ENCODE results near the gene STPG4.
A peak's percentile ranks its signal among the peaks of the same experiment; 100 is the strongest.
"Not testable (repeated sequence)": the region's sequence is repeated elsewhere in the genome, so short reads cannot be mapped to it uniquely, and the experiment has no call there.

Gene STPG4

GRCh38 chr2:47189635-47190034 is 34.5 kb upstream of the STPG4 start:
- DNase-seq (ENCODE audit: insufficient read length) = no peak
- TF ChIP-seq TAF1 (IDR thresholded peaks at IDR 0.05; ENCODE audit: borderline replicate concordance, low read depth, low read length) (no peak), POLR2AphosphoS5 (IDR thresholded peaks at IDR 0.05; ENCODE audit: low read depth, low read length) (no peak), POLR2A (IDR thresholded peaks at IDR 0.05; ENCODE audit: low read depth, low read length) (no peak)
- no peak for FAIRE-seq

GRCh38 chr2:47187069-47187468 is 32.0 kb upstream of the STPG4 start:
- TF ChIP-seq POLR2AphosphoS5 (IDR thresholded peaks at IDR 0.05; ENCODE audit: low read depth, low read length) (no peak), TAF1 (IDR thresholded peaks at IDR 0.05; ENCODE audit: borderline replicate concordance, low read depth, low read length) (no peak), POLR2A (IDR thresholded peaks at IDR 0.05; ENCODE audit: low read depth, low read length) (no peak)
- DNase-seq (ENCODE audit: insufficient read length) (no peak), FAIRE-seq (no peak)

GRCh38 chr2:47186351-47186750 is 31.2 kb upstream of the STPG4 start:
- FAIRE-seq = no peak
- no peak for DNase-seq (ENCODE audit: insufficient read length)
- TF ChIP-seq POLR2AphosphoS5 (IDR thresholded peaks at IDR 0.05; ENCODE audit: low read depth, low read length) (no peak), TAF1 (IDR thresholded peaks at IDR 0.05; ENCODE audit: borderline replicate concordance, low read depth, low read length) (no peak), POLR2A (IDR thresholded peaks at IDR 0.05; ENCODE audit: low read depth, low read length) (no peak)

- DNase-seq (ENCODE audit: insufficient read length); FAIRE-seq: not testable (repeated sequence)
Measured at GRCh38 chr2:47185098-47185497, 30.0 kb upstream of the STPG4 start.

- no peak for TF ChIP-seq TAF1 (IDR thresholded peaks at IDR 0.05; ENCODE audit: borderline replicate concordance, low read depth, low read length)
- TF ChIP-seq POLR2A (IDR thresholded peaks at IDR 0.05; ENCODE audit: low read depth, low read length) = no peak
- no peak for TF ChIP-seq POLR2AphosphoS5 (IDR thresholded peaks at IDR 0.05; ENCODE audit: low read depth, low read length)
- DNase-seq (ENCODE audit: insufficient read length) (no peak), FAIRE-seq (no peak)
Measured at GRCh38 chr2:47181176-47181575, 26.1 kb upstream of the STPG4 start.

- FAIRE-seq (no peak), DNase-seq (ENCODE audit: insufficient read length) (no peak)
- TF ChIP-seq POLR2AphosphoS5 (IDR thresholded peaks at IDR 0.05; ENCODE audit: low read depth, low read length) (no peak), POLR2A (IDR thresholded peaks at IDR 0.05; ENCODE audit: low read depth, low read length) (no peak), TAF1 (IDR thresholded peaks at IDR 0.05; ENCODE audit: borderline replicate concordance, low read depth, low read length) (no peak)
Measured at GRCh38 chr2:47180531-47180930, 25.4 kb upstream of the STPG4 start.

- no peak for FAIRE-seq
- DNase-seq (ENCODE audit: insufficient read length) = no peak
- TF ChIP-seq POLR2AphosphoS5 (IDR thresholded peaks at IDR 0.05; ENCODE audit: low read depth, low read length) = no peak
- no peak for TF ChIP-seq POLR2A (IDR thresholded peaks at IDR 0.05; ENCODE audit: low read depth, low read length)
- no peak for TF ChIP-seq TAF1 (IDR thresholded peaks at IDR 0.05; ENCODE audit: borderline replicate concordance, low read depth, low read length)
Measured at GRCh38 chr2:47179388-47179787, 24.3 kb upstream of the STPG4 start.

GRCh38 chr2:47178341-47178740 is 23.2 kb upstream of the STPG4 start:
- TF ChIP-seq POLR2AphosphoS5 (IDR thresholded peaks at IDR 0.05; ENCODE audit: low read depth, low read length) (no peak), TAF1 (IDR thresholded peaks at IDR 0.05; ENCODE audit: borderline replicate concordance, low read depth, low read length) (no peak), POLR2A (IDR thresholded peaks at IDR 0.05; ENCODE audit: low read depth, low read length) (no peak)
- DNase-seq (ENCODE audit: insufficient read length) (no peak), FAIRE-seq (no peak)

- TF ChIP-seq POLR2A (IDR thresholded peaks at IDR 0.05; ENCODE audit: low read depth, low read length) (no peak), POLR2AphosphoS5 (IDR thresholded peaks at IDR 0.05; ENCODE audit: low read depth, low read length) (no peak), TAF1 (IDR thresholded peaks at IDR 0.05; ENCODE audit: borderline replicate concordance, low read depth, low read length) (no peak)
- DNase-seq (ENCODE audit: insufficient read length) (no peak), FAIRE-seq (no peak)
Measured at GRCh38 chr2:47177043-47177565, 22.0 kb upstream of the STPG4 start.

GRCh38 chr2:47174733-47175361 is 19.7 kb upstream of the STPG4 start:
- peak; percentile 64 for TF ChIP-seq POLR2AphosphoS5 (IDR thresholded peaks at IDR 0.05; ENCODE audit: low read depth, low read length)
- TF ChIP-seq POLR2A (IDR thresholded peaks at IDR 0.05; ENCODE audit: low read depth, low read length) = peak; percentile 63; the same call in 1 of the 2 replicates
- no peak for TF ChIP-seq TAF1 (IDR thresholded peaks at IDR 0.05; ENCODE audit: borderline replicate concordance, low read depth, low read length)
- no peak for FAIRE-seq
- no peak for DNase-seq (ENCODE audit: insufficient read length)

- TF ChIP-seq POLR2A (IDR thresholded peaks at IDR 0.05; ENCODE audit: low read depth, low read length) = no peak
- no peak for TF ChIP-seq POLR2AphosphoS5 (IDR thresholded peaks at IDR 0.05; ENCODE audit: low read depth, low read length)
- no peak for TF ChIP-seq TAF1 (IDR thresholded peaks at IDR 0.05; ENCODE audit: borderline replicate concordance, low read depth, low read length)
- FAIRE-seq = no peak
- no peak for DNase-seq (ENCODE audit: insufficient read length)
Measured at GRCh38 chr2:47173986-47174732, 19.1 kb upstream of the STPG4 start.
